ENCODE data around the gene LDHB. TPM values are rescaled to one million over a fixed set of nuclear protein-coding genes. Genes with fewer than 3 reads are reported as not detected.

The LDHB gene
- total and polyA plus RNA-seq, 9 of the 15 experiments (the other 6 are each of a cell fraction or from before 2014, with no cell fraction given), result 743 to 2,680 (median 968) TPM

DNA sequence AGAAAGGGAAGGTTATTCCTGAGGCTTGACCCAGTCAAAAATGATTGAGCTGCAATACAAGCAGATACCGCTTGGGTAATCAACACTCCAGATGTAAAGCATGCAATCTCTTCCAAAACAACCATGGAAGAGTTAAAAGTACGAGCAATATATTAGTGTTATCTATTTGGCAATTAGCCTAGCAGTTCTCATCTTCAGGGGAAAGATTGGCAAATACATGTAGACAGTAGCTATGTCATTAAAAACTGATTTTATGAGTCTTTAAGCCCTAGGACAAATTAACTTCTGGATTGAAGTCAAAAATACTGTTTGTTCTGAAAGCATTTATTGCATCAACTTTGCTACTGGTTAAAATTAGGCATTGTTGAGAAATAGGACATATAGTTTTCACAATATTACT is 43.7 kb downstream of the LDHB start (continued):
- TF ChIP-seq ZNF408 (CRISPR knock-in tag; IDR thresholded peaks at IDR 0.05; ENCODE audit: low read depth), result no peak
- TF ChIP-seq ZNF282 (CRISPR knock-in tag; IDR thresholded peaks at IDR 0.05), result no peak
- TF ChIP-seq ZNF232 (CRISPR knock-in tag; IDR thresholded peaks at IDR 0.05), result no peak
- TF ChIP-seq ZC3H4 (CRISPR knock-in tag; IDR thresholded peaks at IDR 0.05; ENCODE audit: borderline replicate concordance), result no peak

GRCh38 chr12:21608196-21608595 is 49.4 kb downstream of the LDHB start:
- DNase-seq (ENCODE audit: extremely low read depth in 1 of 4, low spot score in 3 of 4) (no peak), ATAC-seq (no peak), FAIRE-seq (no peak)
- Histone ChIP-seq H3K9ac (ENCODE audit: insufficient read depth in 1 of 2, low read depth in 2 of 2, low read length in 2 of 2) (no peak overlapping the region), H3K27me3 (ENCODE audit: control insufficient read depth in 2 of 2, insufficient read depth in 2 of 2, low read length in 2 of 2) (no peaks in the 10 kb centered on the region), H3K36me3 (ENCODE audit: control insufficient read depth, insufficient read depth, low read length) (no peaks in the 10 kb centered on the region), H3K79me2 (ENCODE audit: control insufficient read depth, insufficient read depth, low read length) (no peaks in the 10 kb centered on the region), H3K4me1 (replicated peaks in 1 of 2; ENCODE audit: control insufficient read depth in 2 of 2, insufficient read depth in 2 of 2, low read length in 2 of 2) (no peaks in the 10 kb centered on the region), H3K9me3 (replicated peaks; ENCODE audit: control insufficient read depth, insufficient read depth, low read depth, low read length) (no peaks in the 10 kb centered on the region), H3K9me1 (ENCODE audit: control insufficient read depth, insufficient read depth, low read length) (no peaks in the 10 kb centered on the region), H2AFZ (ENCODE audit: low read depth, low read length) (no peak overlapping the region), H3K4me2 (ENCODE audit: insufficient read depth, low read length) (no peak overlapping the region), H3K4me3 (no peak overlapping the region), H4K20me1 (replicated peaks; ENCODE audit: control insufficient read depth, insufficient read depth, low read length) (no peaks in the 10 kb centered on the region), H3K27ac (ENCODE audit: extremely low read depth, low read depth, low read length) (no peak overlapping the region)
- in situ Hi-C loops (cut with MboI), result no loop called here
- ChIA-PET POLR2A (no interaction called here), CTCF (ENCODE audit: low intra/inter-chr PET ratio) (no interaction called here)
- intact Hi-C loops (cut with micrococcal nuclease), result no loop called here
- BruUV-seq (replicated peaks), result no TSS peak
- TF ChIP-seq HES1 (IDR thresholded peaks at IDR 0.05; ENCODE audit: low read depth), result no peak
- TF ChIP-seq ZNF253 (CRISPR knock-in tag; conservative IDR thresholded peaks at IDR 0.05), result no peak
- no peak for TF ChIP-seq ZNF121 (CRISPR knock-in tag; conservative IDR thresholded peaks at IDR 0.05)
- TF ChIP-seq, protein P1, sequence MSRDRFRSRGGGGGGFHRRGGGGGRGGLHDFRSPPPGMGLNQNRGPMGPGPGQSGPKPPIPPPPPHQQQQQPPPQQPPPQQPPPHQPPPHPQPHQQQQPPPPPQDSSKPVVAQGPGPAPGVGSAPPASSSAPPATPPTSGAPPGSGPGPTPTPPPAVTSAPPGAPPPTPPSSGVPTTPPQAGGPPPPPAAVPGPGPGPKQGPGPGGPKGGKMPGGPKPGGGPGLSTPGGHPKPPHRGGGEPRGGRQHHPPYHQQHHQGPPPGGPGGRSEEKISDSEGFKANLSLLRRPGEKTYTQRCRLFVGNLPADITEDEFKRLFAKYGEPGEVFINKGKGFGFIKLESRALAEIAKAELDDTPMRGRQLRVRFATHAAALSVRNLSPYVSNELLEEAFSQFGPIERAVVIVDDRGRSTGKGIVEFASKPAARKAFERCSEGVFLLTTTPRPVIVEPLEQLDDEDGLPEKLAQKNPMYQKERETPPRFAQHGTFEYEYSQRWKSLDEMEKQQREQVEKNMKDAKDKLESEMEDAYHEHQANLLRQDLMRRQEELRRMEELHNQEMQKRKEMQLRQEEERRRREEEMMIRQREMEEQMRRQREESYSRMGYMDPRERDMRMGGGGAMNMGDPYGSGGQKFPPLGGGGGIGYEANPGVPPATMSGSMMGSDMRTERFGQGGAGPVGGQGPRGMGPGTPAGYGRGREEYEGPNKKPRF (IDR thresholded peaks at IDR 0.05; ENCODE audit: low read depth, low read length), result no peak
- TF ChIP-seq WHSC1 (IDR thresholded peaks at IDR 0.05; ENCODE audit: low read length), result no peak
- no peak for TF ChIP-seq RFX1 (IDR thresholded peaks at IDR 0.05)
- TF ChIP-seq, protein P2, sequence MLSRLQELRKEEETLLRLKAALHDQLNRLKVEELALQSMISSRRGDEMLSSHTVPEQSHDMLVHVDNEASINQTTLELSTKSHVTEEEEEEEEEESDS (CRISPR knock-in tag; IDR thresholded peaks at IDR 0.05), result no peak
- TF ChIP-seq TARDBP (IDR thresholded peaks at IDR 0.05), result no peak
- TF ChIP-seq ZC3H8 (IDR thresholded peaks at IDR 0.05), result no peak
- no peak for TF ChIP-seq LCOR (CRISPR knock-in tag; IDR thresholded peaks at IDR 0.05)
- TF ChIP-seq, protein P3, sequence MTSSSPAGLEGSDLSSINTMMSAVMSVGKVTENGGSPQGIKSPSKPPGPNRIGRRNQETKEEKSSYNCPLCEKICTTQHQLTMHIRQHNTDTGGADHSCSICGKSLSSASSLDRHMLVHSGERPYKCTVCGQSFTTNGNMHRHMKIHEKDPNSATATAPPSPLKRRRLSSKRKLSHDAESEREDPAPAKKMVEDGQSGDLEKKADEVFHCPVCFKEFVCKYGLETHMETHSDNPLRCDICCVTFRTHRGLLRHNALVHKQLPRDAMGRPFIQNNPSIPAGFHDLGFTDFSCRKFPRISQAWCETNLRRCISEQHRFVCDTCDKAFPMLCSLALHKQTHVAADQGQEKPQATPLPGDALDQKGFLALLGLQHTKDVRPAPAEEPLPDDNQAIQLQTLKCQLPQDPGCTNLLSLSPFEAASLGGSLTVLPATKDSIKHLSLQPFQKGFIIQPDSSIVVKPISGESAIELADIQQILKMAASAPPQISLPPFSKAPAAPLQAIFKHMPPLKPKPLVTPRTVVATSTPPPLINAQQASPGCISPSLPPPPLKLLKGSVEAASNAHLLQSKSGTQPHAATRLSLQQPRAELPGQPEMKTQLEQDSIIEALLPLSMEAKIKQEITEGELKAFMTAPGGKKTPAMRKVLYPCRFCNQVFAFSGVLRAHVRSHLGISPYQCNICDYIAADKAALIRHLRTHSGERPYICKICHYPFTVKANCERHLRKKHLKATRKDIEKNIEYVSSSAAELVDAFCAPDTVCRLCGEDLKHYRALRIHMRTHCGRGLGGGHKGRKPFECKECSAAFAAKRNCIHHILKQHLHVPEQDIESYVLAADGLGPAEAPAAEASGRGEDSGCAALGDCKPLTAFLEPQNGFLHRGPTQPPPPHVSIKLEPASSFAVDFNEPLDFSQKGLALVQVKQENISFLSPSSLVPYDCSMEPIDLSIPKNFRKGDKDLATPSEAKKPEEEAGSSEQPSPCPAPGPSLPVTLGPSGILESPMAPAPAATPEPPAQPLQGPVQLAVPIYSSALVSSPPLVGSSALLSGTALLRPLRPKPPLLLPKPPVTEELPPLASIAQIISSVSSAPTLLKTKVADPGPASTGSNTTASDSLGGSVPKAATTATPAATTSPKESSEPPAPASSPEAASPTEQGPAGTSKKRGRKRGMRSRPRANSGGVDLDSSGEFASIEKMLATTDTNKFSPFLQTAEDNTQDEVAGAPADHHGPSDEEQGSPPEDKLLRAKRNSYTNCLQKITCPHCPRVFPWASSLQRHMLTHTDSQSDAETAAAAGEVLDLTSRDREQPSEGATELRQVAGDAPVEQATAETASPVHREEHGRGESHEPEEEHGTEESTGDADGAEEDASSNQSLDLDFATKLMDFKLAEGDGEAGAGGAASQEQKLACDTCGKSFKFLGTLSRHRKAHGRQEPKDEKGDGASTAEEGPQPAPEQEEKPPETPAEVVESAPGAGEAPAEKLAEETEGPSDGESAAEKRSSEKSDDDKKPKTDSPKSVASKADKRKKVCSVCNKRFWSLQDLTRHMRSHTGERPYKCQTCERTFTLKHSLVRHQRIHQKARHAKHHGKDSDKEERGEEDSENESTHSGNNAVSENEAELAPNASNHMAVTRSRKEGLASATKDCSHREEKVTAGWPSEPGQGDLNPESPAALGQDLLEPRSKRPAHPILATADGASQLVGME (CRISPR knock-in tag; IDR thresholded peaks at IDR 0.05), result no peak
- no peak for TF ChIP-seq CHD1 (IDR thresholded peaks at IDR 0.05; ENCODE audit: low read length)

All from K562 (cell line).